Body of pancreas (tissue), 4 donors: ENCODE measurements around the gene PRR15L.

Experiments used
- CTCF ChIP-seq, 7 experiments: fragments of 450-650 bp in 4 of 7; fragments of 200-600 bp in 3 of 7; sonication (generic) in 3 of 7; IDR thresholded peaks; one replicate each; pipeline ENCODE4 v1.5.1; 2016 to 2019; ENCODE audit warnings: antibody characterized with exemption in 7 of 7
- POLR2A ChIP-seq, 3 donors: fragments of 450-650 bp; IDR thresholded peaks; one replicate each; pipeline ENCODE4 v1.6.1; 2016; ENCODE audit warnings: antibody characterized with exemption in 3 of 3, mild to moderate bottlenecking in 2 of 3

GRCh38 chr17:47949197-47949759, 8.4 kb downstream of the PRR15L start:
- peak; percentile 78 to 98 (median 97) for TF ChIP-seq CTCF (IDR thresholded peaks at IDR 0.05)
- TF ChIP-seq POLR2A (IDR thresholded peaks at IDR 0.05): peak; percentile 28 to 79 (median 68)
